Liver (tissue), 9 donors: ENCODE results near the gene ZNF879. TPM values are rescaled to one million over a fixed set of nuclear protein-coding genes. Genes with fewer than 3 reads are reported as not detected.

ENCODE experiments used
- DNase-seq: peaks from one replicate; pipeline ENCODE4 v3.0.0-alpha.2; 2017; ENCODE audit warnings: low spot score
- H3K27ac ChIP-seq, 2 donors: one replicate each; pipeline ENCODE4 v1.7.0; 2013; ENCODE audit warnings: inconsistent platforms in 2 of 2, low read length in 2 of 2, control low read depth in 1 of 2, low read depth in 1 of 2, mild to moderate bottlenecking in 1 of 2
- H3K27me3 ChIP-seq, 4 donors: one replicate each; pipeline versions ENCODE4 v1.6.1 to v1.7.0; 2013; ENCODE audit warnings: low read length in 3 of 4, inconsistent platforms in 1 of 4, mild to moderate bottlenecking in 1 of 4, moderate library complexity in 1 of 4; ENCODE audit not compliant: control insufficient read depth in 4 of 4, insufficient read depth in 4 of 4
- H3K36me3 ChIP-seq, 4 donors: one replicate each; pipeline versions ENCODE4 v1.6.1 to v1.7.0; 2013; ENCODE audit warnings: low read length in 3 of 4, mild to moderate bottlenecking in 3 of 4, low read depth in 1 of 4, moderate library complexity in 1 of 4; ENCODE audit not compliant: control insufficient read depth in 4 of 4, insufficient read depth in 3 of 4
- H3K4me1 ChIP-seq, 4 donors: one replicate each; pipeline versions ENCODE4 v1.6.1 to v1.7.0; 2013; ENCODE audit warnings: low read length in 3 of 4, mild to moderate bottlenecking in 3 of 4, moderate library complexity in 1 of 4; ENCODE audit not compliant: control insufficient read depth in 4 of 4, insufficient read depth in 4 of 4
- H3K4me3 ChIP-seq, 3 donors: one replicate each; pipeline versions ENCODE4 v1.6.1 to v1.7.0; 2013; ENCODE audit warnings: low read length in 3 of 3, control low read depth in 1 of 3, low read depth in 1 of 3, mild to moderate bottlenecking in 1 of 3
- H3K9ac ChIP-seq, 2 donors: one replicate each; pipeline ENCODE4 v1.7.0; 2013; ENCODE audit warnings: low read length in 2 of 2, mild to moderate bottlenecking in 2 of 2, moderate library complexity in 2 of 2, control low read depth in 1 of 2, low read depth in 1 of 2
- H3K9me3 ChIP-seq, 4 donors: one replicate each; pipeline versions ENCODE4 v1.6.1 to v1.7.0; 2013; ENCODE audit warnings: low read length in 3 of 4; ENCODE audit not compliant: control insufficient read depth in 4 of 4
- ATF3 ChIP-seq: IDR thresholded peaks from 2 replicates; pipeline ENCODE4 v1.6.1; 2016; ENCODE audit warnings: antibody characterized with exemption
- CTCF ChIP-seq: fragments of 150-350 bp; IDR thresholded peaks from 2 replicates; pipeline ENCODE4 v1.5.1; 2017; ENCODE audit warnings: improper control_type of control experiment, low read depth, low read length; ENCODE audit not compliant: missing input control
- EGR1 ChIP-seq, 2 donors: IDR thresholded peaks; 2 replicates each; pipeline ENCODE4 v1.6.1; 2016 to 2018; ENCODE audit warnings: antibody characterized with exemption in 2 of 2, low read depth in 2 of 2
- FOXA1 ChIP-seq: IDR thresholded peaks from 2 replicates; pipeline ENCODE4 v1.6.1; 2016; ENCODE audit warnings: antibody characterized with exemption
- FOXA2 ChIP-seq: IDR thresholded peaks from 2 replicates; pipeline ENCODE4 v1.6.1; 2016; ENCODE audit warnings: antibody characterized with exemption
- GABPA ChIP-seq, 2 donors: IDR thresholded peaks in 1 of 2; conservative IDR thresholded peaks in 1 of 2; 2 replicates each; pipeline ENCODE4 v1.6.1; 2016; ENCODE audit warnings: antibody characterized with exemption in 2 of 2, mild to moderate bottlenecking in 1 of 2, moderate library complexity in 1 of 2
- HNF4A ChIP-seq, 2 donors: conservative IDR thresholded peaks; 2 replicates each; pipeline ENCODE4 v1.6.1; 2016; ENCODE audit warnings: antibody characterized with exemption in 2 of 2, mild to moderate bottlenecking in 2 of 2
- HNF4G ChIP-seq: IDR thresholded peaks from 2 replicates; pipeline ENCODE4 v1.6.1; 2016; ENCODE audit warnings: antibody characterized with exemption
- JUND ChIP-seq, 2 donors: IDR thresholded peaks; 2 replicates each; pipeline ENCODE4 v1.6.1; 2016; ENCODE audit warnings: antibody characterized with exemption in 2 of 2
- MAX ChIP-seq: IDR thresholded peaks from 2 replicates; pipeline ENCODE4 v1.6.1; 2016; ENCODE audit warnings: antibody characterized with exemption
- NR2F2 ChIP-seq: IDR thresholded peaks from 2 replicates; pipeline ENCODE4 v1.6.1; 2016; ENCODE audit warnings: antibody characterized with exemption
- REST ChIP-seq: IDR thresholded peaks from 2 replicates; pipeline ENCODE4 v1.6.1; 2016; ENCODE audit warnings: antibody characterized with exemption, mild to moderate bottlenecking
- RXRA ChIP-seq, 2 donors: IDR thresholded peaks; 2 replicates each; pipeline ENCODE4 v1.6.1; 2017 to 2018; ENCODE audit warnings: antibody characterized with exemption in 2 of 2, mild to moderate bottlenecking in 1 of 2
- SP1 ChIP-seq: IDR thresholded peaks from 2 replicates; pipeline ENCODE4 v1.6.1; 2018; ENCODE audit warnings: antibody characterized with exemption, mild to moderate bottlenecking
- TAF1 ChIP-seq: conservative IDR thresholded peaks from 2 replicates; pipeline ENCODE4 v1.6.1; 2016; ENCODE audit warnings: antibody characterized with exemption, mild to moderate bottlenecking
- YY1 ChIP-seq: IDR thresholded peaks from 2 replicates; pipeline ENCODE4 v1.6.1; 2016; ENCODE audit warnings: antibody characterized with exemption, mild to moderate bottlenecking
- ZBTB33 ChIP-seq: IDR thresholded peaks from 2 replicates; pipeline ENCODE4 v1.6.1; 2016; ENCODE audit warnings: antibody characterized with exemption
- WGBS: extraction: QIAGEN DNeasy Blood & Tissue Kit; methylation state at CpG from one replicate; pipeline ENCODE4 v1.1.7; 2013; 5-methylcytosine and 5-hydroxymethylcytosine counted together
- polyA plus RNA-seq, 2 donors: library from polyadenylated mRNA; stranded (reverse) in 1 of 2; unstranded in 1 of 2; fragments of 200-250 nt in 1 of 2; fragments of >200 nt in 1 of 2; fragmentation: Nextera tagmentation in 1 of 2; extraction: Ambion mirVana in 1 of 2; gene quantifications; one replicate each; pipeline versions ENCODE4 v1.2.1 to v1.2.3, GENCODE V29; 2013 to 2015
- total RNA-seq, 2 donors: library from RNA; depleted of rRNA; stranded (reverse); fragments of >200 nt; gene quantifications; one replicate each; pipeline ENCODE4 v1.2.3, GENCODE V29; 2014
- donor health status: healthy.
- donor health status: healthy.
- donor health status: healthy.
- donor health status: healthy.
- donor health status: healthy.

ZNF879 gene
- total and polyA plus RNA-seq, 4 donors: 0.48 to 2.4 (median 1.5) TPM

- Histone ChIP-seq H3K27ac (no peak overlapping the region), H3K27me3 (no peaks in the 10 kb centered on the region), H3K36me3 (peaks cover 5 to 53% (median 51%) of the 10 kb centered on the region in 4 donors), H3K4me3 (peak overlapping the region in 2 of 3 donors; percentile 49 to 59), H3K9ac (no peak overlapping the region), H3K4me1 (no peaks in the 10 kb centered on the region), H3K9me3 (peaks cover 50 to 91% (median 71%) of the 10 kb centered on the region in 4 donors)
- no peak for DNase-seq
- 96% methylated on average over 7 of the region's 7 CpGs for WGBS
- no peak for TF ChIP-seq FOXA1
These were observed 9.5 kb downstream of the ZNF879 start for GRCh38 chr5:179033004-179033580.

GRCh38 chr5:179044765-179045164 lies 21.2 kb downstream of the ZNF879 start:
- TF ChIP-seq FOXA2 (no peak), MAX (no peak), YY1 (no peak), HNF4G (no peak), SP1 (no peak), EGR1 (IDR thresholded peaks at IDR 0.05; ENCODE audit: low read depth in 2 of 2) (no peak), GABPA (IDR thresholded peaks at IDR 0.05 in 1 of 2, conservative IDR thresholded peaks at IDR 0.05 in 1 of 2) (no peak), CTCF (no peak), FOXA1 (no peak), REST (no peak)
- Histone ChIP-seq H3K36me3 (no peaks in the 10 kb centered on the region), H3K9me3 (peaks cover 12 to 40% (median 25%) of the 10 kb centered on the region in 4 donors), H3K4me3 (no peak overlapping the region), H3K27ac (no peak overlapping the region), H3K27me3 (no peaks in the 10 kb centered on the region), H3K9ac (no peak overlapping the region), H3K4me1 (no peaks in the 10 kb centered on the region)
- WGBS: 78% methylated on average over 2 of the region's 2 CpGs
- no peak for DNase-seq

GRCh38 chr5:179051784-179052183 lies 28.2 kb downstream of the ZNF879 start:
- 84% methylated on average over 9 of the region's 9 CpGs for WGBS
- no peaks in the 10 kb centered on the region for H3K27me3 ChIP-seq
- DNase-seq: no peak
- peaks cover 17 to 54% (median 27%) of the 10 kb centered on the region in 4 donors for H3K9me3 ChIP-seq
- H3K36me3 ChIP-seq: peaks cover 0 to 4% (median 0%) of the 10 kb centered on the region in 4 donors
- H3K4me3 ChIP-seq: no peak overlapping the region
- no peak for TF ChIP-seq FOXA1
- TF ChIP-seq MAX: no peak
- TF ChIP-seq SP1: no peak
- TF ChIP-seq HNF4G: no peak
- no peak for TF ChIP-seq TAF1
- TF ChIP-seq EGR1 (IDR thresholded peaks at IDR 0.05; ENCODE audit: low read depth in 2 of 2): no peak
- no peak for TF ChIP-seq RXRA (IDR thresholded peaks at IDR 0.05)
- no peak for TF ChIP-seq HNF4A (conservative IDR thresholded peaks at IDR 0.05)
- TF ChIP-seq NR2F2: no peak
- TF ChIP-seq FOXA2: no peak
- TF ChIP-seq JUND (IDR thresholded peaks at IDR 0.05): no peak
- TF ChIP-seq CTCF: no peak
- TF ChIP-seq ATF3: no peak
- TF ChIP-seq ZBTB33: no peak
- H3K27ac ChIP-seq: no peak overlapping the region
- H3K4me1 ChIP-seq: no peaks in the 10 kb centered on the region
- no peak overlapping the region for H3K9ac ChIP-seq
